Fibroblast of skin of scalp (primary cell): Measurements from ENCODE around the gene CPM.
"Not testable (repeated sequence)": the region's sequence is repeated elsewhere in the genome, so short reads cannot be mapped to it uniquely, and the experiment has no call there.

Experiments used
- DNase-seq: peaks from one replicate; pipeline ENCODE4 v3.0.0-alpha.2; 2013

CPM gene

DNA sequence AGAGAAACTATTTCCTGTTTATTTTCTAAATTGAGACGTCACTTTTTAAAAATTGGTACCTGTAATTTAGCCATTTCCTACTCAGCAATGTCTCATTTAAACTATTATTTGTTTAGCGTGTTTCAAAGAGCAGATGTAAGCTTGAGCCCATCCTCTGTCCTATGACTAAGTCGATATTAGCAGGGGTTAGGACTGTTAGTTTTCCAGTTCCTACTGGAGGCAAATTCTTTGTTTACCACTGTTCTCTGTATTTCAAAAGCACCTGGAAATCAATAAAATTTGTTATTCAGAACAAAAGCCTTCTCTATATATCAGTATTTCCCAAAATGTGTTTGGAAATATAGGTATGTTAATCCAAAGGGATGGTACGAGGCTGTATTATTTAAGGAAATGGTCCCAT lies 82.6 kb downstream of the CPM start:
- no peak for DNase-seq

- no peak for DNase-seq
These were observed 86.2 kb downstream of the CPM start for GRCh38 chr12:68846811-68847210.

GRCh38 chr12:68844788-68845695 lies 87.9 kb downstream of the CPM start:
- DNase-seq = no peak

GRCh38 chr12:68844318-68844745 lies 88.6 kb downstream of the CPM start:
- DNase-seq = no peak

DNA sequence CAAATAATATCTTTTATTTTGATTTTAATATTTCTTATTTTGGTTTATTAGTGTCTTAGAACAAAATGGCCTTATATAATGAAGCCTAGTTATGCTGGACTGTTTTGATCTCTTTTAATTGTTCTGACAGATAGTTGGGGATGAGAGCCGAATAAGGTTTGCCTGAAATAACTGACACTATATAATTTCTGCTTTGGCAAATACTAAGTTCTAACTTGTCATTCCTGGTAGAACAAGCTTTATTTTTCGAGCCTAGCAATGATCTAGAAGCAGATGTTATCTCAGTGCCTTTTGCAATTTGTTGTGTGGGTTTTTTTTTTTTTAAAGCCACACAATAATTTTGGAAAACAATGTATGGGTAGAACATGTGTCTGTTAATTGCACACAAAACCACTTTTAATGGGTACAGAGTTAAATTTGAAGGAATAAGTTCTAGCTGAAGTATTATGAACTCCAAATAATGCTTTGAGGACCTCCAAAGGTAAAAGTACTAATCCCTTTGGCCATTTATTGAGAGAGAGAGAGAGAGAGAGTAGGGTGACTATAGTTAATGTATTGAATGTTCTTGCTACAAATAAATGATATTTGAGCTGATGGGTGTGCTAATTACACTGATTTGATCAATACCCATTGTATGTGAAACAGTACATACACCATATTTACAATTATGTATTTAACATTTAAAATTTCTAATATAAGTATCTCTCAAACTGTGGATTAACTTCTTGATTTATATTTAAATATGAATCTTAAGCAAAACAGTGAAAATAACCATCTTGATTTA lies 90.0 kb downstream of the CPM start:
- DNase-seq = no peak

DNA sequence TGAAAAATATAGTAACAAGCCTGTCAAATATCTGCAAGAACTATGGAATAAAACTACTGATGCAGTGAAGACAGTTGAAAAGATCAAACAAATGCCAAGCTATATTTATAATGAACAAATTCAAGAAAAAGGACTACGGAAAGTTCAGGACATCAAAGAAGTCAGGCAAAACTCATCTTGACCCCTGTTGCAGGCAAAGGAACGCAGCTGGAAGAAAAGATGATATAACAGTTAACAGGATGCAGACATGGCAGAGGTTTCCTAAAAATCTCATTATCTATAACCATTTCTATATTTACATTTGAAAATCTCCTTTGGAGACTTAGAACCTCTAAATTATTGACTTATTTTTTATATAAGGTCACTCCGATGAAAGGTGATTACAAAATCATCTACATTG lies 90.8 kb downstream of the CPM start:
- no peak for DNase-seq

DNA sequence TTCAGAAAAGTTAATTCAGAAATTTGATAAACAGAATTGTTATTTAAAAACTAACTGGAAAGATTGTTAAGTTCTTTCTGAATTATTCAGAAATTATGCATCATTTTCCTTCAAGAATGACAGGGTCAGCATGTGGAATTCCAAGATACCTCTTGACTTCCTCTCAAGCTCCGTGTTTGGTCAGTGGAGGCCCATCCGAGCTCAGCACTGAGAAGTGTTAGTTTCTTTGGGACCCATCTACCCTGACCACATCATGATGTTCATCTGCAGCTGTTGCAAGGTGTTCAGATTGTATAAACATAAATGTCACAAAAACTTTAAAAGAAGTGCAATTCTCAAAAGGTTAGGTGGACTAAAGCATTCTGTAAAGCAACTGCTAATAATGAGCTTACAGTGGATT lies 91.3 kb downstream of the CPM start:
- no peak for DNase-seq

DNA sequence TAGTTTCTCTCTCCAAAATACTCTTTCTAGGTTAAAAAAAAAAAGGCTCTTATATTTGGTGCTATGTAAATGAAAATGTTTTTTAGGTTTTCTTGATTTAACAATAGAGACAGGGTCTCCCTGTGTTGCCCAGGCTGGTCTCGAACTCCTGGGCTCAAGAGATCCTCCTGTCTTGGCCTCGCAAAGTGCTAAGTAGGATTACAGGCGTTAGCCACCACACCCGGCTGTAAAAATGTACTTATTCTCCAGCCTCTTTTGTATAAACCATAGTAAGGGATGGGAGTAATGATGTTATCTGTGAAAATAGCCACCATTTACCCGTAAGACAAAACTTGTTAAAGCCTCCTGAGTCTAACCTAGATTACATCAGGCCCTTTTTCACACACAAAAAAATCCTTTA lies 91.8 kb downstream of the CPM start:
- DNase-seq = not testable (repeated sequence)

- DNase-seq = no peak
These were observed 93.5 kb downstream of the CPM start for GRCh38 chr12:68839183-68840147.

DNA sequence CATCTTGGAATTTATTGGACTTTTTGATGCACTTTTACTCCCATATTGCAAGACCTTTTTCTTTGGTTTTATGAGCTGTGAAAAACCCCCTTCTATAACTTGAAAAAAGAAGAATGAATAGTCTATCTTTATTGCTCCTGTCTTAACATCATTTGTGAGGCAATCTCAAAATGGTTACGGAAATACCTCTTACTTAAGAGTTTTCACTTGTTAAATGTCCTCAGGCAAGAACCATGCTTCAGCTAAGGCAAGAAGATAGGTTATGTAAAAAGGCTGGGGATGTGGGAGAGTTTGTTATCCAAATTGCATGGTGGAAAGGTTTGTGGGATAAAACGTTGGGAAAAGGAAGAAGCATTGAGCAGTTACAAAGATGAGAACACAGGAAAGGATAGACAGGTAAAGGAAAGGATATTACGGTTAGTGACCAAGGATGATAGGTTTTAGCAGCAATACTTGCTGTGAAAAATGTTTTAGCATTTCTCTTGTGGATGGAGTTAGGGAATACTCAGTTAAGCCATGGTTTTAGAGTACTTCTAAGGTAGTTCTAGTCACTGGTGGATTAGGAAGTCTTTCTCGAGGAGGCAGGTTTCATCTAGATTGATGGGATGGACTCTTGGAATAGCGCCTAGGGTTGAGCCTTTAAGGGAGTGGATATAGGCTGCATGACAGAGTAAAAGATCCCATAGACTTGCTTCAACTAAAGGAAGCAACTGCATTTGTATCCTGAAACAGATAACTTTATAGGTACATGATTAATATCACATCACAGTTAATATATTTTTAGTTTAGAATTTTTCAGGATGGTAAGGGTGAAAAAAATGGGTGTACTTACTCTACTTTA lies 94.7 kb downstream of the CPM start:
- DNase-seq = no peak

DNA sequence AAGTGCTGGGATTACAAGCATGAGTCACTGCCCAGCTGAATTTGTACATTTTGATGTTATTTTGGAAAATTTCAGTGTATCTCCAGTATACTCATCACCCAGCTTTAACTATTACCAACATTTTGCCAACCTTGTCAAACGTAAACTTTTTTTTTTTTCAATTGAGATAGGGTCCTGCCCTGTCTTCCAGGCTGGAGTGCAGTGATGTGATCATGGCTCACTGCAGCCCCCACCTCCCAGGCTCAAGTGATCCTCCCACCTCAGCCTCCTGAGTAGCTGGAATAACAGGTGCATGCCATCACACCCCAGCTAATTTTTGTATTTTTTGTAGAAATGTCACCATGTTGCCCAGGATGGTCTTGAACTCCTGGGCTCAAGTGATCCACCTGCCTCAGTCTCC lies 95.8 kb downstream of the CPM start:
- no peak for DNase-seq

GRCh38 chr12:68835333-68835908 lies 97.5 kb downstream of the CPM start:
- DNase-seq = no peak

DNA sequence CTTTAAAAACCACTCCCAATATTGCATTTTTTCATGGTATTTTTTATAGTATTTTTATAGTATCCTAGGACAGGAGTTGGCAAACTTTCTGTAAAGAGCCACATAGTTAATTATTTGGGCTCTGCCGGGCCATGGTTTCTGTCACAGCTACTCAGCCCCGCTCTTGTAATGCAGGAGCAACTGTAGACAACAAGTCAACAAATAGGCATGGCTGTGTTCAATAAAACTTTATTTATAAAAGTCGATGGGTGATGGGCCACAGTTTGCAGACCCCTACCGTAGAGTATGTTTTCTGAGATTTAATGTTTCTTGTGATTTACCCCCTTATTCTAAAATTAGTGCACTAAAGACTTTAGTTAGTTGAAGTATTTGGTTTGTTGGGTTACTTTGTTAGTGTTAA lies 99.5 kb downstream of the CPM start:
- no peak for DNase-seq

GRCh38 chr12:68832504-68832867 lies 100.5 kb downstream of the CPM start:
- no peak for DNase-seq

DNA sequence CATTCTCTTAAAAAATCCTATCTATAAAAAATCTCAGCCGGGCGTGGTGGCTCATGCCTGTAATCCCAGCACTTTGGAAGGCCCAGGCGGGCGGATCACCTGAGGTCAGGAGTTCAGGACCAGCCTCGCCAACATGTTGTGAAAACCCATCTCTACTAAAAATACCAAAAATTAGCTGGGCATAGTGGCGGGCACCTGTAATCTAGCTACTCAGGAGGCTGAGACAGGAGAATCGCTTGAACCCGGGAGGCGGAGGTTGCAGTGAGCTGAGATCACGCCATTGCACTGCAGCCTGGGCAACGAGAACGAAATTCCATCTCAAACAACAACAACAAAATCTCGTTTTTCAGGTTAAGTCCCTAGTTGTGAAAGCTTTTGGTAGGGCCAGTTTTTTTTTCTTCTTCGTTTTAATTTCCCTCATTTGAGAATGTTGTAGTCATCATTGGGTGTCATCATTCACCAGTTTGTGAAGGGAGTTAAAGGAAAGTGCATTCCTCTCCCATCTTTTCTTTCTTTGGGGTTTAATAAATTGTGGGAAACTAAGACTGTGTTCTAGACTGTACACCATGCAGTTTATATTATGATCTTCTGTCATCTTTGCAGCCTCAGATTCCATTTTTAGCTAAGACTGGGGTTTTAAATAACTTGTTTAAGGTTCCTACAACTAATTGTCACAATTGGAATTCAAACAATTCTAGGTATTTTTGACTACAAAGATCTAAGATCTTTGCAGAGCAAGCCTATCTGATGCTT lies 101.0 kb downstream of the CPM start:
- DNase-seq = peak; percentile 12

GRCh38 chr12:68831272-68831671 lies 101.7 kb downstream of the CPM start:
- no peak for DNase-seq

DNA sequence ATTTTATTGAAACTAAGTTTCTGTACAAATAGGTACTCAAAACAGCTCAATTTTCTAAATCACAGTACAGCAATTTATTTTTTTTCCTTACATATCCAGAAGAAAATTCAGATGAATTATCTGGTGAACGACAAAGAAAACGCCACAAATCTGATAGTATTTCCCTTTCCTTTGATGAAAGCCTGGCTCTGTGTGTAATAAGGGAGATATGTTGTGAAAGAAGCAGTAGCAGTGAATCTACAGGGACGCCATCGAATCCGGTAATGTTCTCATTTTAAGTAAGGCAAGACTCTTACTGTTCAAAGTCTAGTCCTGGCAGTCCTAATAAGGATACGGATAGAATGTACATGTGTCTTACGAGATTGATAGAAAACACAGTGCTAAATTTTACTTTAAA lies 104.3 kb downstream of the CPM start:
- DNase-seq = no peak

DNA sequence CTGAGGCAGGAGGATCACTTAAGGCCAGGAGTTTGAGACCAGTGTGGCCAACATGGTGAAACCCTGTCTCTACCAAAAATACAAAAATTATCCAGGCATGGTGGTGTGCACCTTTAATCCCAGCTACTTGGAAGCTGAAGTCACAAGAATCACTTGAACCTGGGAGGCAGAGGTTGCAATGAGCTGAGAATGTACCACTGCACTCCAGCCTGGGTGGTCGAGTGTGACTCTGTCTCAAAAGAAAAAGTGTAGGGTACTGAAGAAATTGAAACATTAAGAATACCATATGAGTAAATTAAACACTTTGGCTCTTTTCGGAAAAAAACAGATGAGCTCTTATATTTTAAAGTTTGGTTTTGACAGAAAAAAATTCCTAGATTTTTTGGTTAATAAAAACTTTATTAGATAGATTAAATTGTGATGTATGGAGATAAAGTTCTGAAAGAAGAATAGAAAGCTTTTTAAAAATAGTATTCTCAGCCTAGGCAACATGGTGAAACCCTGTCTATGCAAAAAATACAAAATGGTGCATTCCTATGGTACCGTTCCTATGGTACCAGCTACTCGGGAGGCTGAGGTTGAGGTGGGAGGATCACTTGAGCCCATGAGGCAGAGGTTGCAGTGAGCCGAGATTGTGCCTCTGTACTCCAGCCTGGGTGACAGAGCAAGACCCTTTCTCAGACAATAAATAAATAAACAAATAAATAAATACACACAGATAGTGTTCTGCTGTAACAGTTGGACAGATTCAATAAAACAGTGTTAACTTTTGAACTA lies 104.9 kb downstream of the CPM start:
- DNase-seq = no peak

GRCh38 chr12:68825569-68826217 lies 107.3 kb downstream of the CPM start:
- no peak for DNase-seq
